Activated CD4-positive, alpha-beta T cell treated with anti-CD3 and anti-CD28 coated beads, Interleukin-2, amount 50 U/mL, for 24 hours (primary cell): ENCODE measurements around the gene ESYT2.

ENCODE experiments used
- DNase-seq, 2 donors: peaks; one replicate each; pipeline ENCODE4 v3.0.0-alpha.2; 2020; ENCODE audit warnings: low read depth in 1 of 2, low spot score in 1 of 2

The ESYT2 gene

DNA sequence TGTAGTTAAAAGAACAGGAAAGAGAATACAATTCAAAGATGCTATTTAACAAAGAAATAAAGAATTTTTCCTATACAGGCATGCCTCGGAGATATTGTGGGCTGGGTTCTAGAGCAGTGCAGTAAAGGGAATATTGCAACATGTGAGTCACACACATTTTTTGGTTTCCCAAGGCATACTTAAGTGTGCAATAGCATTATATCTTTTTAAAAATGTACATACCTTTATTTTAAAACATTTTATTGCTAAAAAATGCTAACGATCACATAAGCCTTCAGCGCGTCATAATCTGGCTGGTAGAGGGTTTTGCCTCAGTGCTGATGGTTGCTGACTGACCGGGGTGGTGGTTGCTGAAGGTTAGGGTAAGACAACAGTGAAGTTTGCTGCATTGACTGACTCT lies 54.4 kb downstream of the ESYT2 start:
- DNase-seq, result no peak

DNA sequence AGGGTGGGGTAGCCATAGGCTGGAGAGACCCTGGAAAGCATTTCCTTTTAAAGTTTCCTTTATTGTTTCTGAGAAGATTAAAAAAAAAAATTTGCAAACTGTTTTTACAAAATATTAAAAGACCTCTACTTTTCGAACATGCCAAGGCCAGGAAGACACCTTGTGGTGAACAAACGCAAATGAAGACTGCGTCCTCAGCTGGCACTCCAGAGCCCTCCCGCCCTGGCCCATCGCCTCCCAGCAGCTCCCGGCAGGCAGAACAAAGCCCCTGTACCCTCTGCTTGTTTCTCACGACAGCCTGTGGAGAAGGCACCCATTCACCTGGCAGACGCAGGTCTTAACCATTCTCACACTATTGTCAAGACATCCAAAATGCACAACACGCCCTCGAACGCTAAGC lies 56.4 kb downstream of the ESYT2 start:
- no peak for DNase-seq

- no peak for DNase-seq
These were observed 58.0 kb downstream of the ESYT2 start for GRCh38 chr7:158771213-158771834.

GRCh38 chr7:158767707-158768106 lies 61.6 kb downstream of the ESYT2 start:
- no peak for DNase-seq

DNA sequence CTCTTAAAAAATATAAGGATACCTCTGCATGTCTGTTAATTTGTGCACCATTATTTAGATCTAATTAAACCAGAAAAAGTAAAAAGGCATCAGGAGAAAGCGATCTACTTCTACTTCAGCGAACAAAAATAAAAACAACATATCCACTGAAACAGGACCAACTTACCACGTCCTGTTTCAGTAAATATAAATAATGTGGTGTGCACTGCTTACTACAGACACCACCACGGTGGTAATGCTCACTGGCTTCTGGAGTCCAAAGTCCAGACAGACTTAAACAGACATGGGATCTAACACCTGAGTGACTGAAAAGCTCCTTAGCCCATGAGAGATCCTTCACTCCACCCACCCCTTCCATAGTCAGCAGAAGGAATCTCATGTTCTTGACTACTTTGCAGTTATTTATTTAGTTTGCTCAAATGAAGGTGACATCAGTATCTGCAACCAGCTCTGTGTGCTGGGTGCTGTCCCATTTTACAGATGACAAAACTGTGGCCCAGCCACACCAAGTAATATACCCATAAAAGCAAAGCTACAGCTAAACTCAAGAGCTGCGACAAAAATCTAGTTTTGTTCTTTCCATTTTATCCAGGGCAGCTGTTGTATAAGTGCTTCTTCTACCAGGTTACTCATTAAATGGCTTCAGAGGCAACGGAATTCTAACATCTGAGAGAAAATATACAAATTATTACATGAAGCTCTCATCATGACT lies 62.6 kb downstream of the ESYT2 start:
- no peak for DNase-seq

GRCh38 chr7:158765020-158765419 lies 64.3 kb downstream of the ESYT2 start:
- DNase-seq, result no peak

- DNase-seq, result no peak
These were observed 65.8 kb downstream of the ESYT2 start for GRCh38 chr7:158763454-158764033.

DNA sequence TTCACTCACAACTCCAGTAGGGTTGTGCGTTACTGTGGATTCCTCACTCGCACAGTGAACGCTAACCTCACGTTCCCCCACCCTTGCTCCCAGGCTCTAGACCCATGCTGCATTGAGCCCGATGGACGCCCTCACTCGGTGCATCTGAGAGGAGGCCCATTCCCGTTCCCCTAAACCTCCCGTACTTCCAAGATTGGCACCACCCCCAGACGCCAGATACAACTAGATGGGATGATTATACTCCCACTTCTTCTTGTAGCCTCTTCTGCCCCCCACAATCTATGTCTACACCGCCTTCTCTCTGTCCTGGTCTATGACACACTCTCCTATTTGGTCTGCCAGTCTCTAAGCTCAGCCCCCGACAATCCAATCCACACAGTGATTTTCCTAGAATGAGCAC lies 67.4 kb downstream of the ESYT2 start:
- no peak for DNase-seq

DNA sequence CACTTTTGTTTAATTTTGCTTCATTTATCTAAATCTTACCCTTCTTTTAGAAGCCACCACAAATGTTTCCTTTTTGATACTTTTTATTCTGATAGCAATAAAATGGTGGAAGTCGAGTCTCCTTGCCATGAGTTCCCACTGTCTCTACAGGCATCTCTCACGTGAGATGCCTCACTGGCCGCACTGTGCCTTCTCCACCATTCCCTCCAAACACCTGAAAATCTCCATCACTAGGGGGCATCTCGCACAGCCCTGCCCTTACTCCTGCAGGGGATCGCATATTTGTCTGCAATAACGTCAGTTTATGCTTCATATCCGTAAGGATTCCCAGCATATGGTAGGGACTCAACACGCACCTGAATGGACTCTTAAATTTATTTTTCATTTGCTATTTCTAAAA lies 68.4 kb downstream of the ESYT2 start:
- DNase-seq, result no peak

- no peak for DNase-seq
These were observed 68.9 kb downstream of the ESYT2 start for GRCh38 chr7:158760445-158760764.

GRCh38 chr7:158759749-158760444 lies 69.4 kb downstream of the ESYT2 start:
- no peak for DNase-seq

- DNase-seq, result no peak
These were observed 70.1 kb downstream of the ESYT2 start for GRCh38 chr7:158759245-158759614.

GRCh38 chr7:158758586-158759244 lies 70.6 kb downstream of the ESYT2 start:
- DNase-seq, result no peak

- no peak for DNase-seq
These were observed 71.8 kb downstream of the ESYT2 start for GRCh38 chr7:158757404-158757989.

DNA sequence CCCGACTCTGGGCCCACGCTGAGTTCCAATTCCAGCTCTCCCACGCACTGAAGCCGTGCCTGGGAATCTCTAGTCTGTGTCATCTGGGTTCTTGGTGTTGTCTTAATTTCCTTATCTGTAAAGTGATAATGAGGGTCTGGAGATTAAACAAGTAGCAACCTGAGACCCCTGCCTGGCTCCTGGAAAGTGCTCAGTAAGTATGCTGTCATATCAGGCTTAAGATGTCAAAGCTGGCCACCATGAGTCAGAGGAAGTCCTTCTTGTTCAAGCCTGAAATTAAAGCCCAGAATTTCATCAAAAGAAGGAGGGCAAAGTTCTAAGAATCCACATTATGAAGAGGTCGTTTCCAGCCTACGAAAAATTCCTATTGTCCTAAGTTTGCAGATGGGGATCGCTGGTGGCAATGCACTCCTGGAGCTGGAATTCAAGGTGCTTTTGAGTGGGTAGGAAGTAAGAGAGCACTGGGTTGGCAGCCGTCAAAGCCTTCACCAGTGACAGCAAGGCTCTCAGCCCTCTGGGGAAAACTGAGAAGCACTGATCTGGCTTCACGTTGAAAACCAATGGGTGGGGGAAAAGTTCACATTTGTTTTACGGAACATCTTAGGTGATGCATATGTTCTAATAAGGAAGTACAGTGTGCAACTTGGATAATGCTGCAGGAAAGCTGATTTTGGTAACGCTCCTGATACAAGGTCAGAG lies 74.4 kb downstream of the ESYT2 start:
- no peak for DNase-seq

DNA sequence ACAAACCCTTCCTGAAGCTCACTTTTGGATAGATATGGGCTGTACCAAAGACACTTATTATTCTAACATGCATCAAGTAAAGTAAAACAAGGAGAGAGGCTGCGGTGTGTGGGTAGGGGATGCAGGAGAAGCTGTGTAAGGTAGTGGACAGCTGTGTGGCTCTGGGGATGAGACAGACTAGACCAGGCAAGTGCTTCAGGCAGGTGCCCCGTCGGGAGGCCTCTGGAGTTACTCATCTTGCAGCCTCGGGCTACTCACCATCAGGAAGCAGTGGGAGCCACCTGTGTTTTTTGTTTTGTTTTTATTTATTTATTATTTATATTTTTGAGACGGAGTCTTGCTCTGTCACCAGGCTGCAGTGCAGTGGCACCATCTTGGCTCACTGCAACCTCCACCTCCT lies 75.4 kb downstream of the ESYT2 start:
- DNase-seq, result no peak

DNA sequence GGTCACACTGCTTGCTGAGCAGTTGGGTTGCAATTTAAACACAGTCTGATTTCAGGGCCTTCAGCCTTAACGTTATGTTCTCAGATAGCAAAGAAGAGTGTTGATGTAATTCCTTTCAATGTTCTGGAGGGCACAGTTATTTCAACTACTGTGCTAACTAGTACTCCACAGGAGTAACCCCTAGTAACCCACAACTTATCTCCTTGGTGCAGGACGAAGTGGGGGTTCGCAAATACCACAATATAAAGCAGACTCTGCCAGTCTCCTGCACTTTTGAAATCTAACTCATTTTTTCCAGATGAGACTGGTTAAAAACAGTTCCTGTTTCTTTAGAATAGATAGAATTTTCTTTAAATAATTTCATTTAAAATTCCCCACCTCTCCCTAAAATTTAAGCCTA lies 77.6 kb downstream of the ESYT2 start:
- no peak for DNase-seq

GRCh38 chr7:158751199-158751598 lies 78.1 kb downstream of the ESYT2 start:
- DNase-seq, result no peak

- DNase-seq, result no peak
These were observed 78.6 kb downstream of the ESYT2 start for GRCh38 chr7:158750702-158751101.

DNA sequence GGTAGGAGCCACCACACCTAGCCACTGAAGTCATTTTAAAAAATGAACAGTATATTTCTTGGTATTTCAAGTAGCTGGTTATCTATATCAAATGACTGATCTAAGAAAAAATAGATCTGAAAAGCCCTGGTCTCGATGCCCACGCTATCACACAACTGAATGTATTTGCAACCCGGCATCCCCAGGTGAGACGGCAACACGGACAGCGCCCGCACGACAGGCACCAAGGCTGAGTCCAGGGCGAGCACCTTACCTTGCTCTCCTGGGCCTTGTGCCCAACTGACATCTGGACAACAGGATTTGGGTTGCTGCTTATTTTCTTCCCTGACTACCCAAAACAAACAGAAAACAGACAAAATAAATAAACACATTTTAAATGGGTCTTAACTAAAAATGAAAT lies 79.9 kb downstream of the ESYT2 start:
- no peak for DNase-seq

- DNase-seq, result no peak
These were observed 81.0 kb downstream of the ESYT2 start for GRCh38 chr7:158748335-158748734.
